ENCODE measurements around the gene ZNF175.
A peak's percentile ranks its signal among the peaks of the same experiment; 100 is the strongest.

GRCh38 chr19:51637362-51637978, 66.4 kb downstream of the ZNF175 start:
- peak; percentile 58 to 71 for TF ChIP-seq CTCF (conservative IDR thresholded peaks at IDR 0.05; ENCODE audit: low read depth in 2 of 2)
- no peak for TF ChIP-seq POLR2AphosphoS5 (IDR thresholded peaks at IDR 0.05; ENCODE audit: low read depth)
- no peak for TF ChIP-seq CREB1 (CRISPR knock-in tag; IDR thresholded peaks at IDR 0.05; ENCODE audit: low read depth)
- TF ChIP-seq EZH2 (IDR thresholded peaks at IDR 0.05; ENCODE audit: low read depth, unreplicated experiment) = no peak
